Astrocyte of the cerebellum (primary cell): ENCODE results near the gene TRAPPC2.

Experiments
- DNase-seq: peaks from one replicate; pipeline ENCODE4 v3.0.0-alpha.2; 2011; ENCODE audit warnings: low read depth
- H3K4me3 ChIP-seq: 2 replicates; pipeline ENCODE4 v1.5.1; 2011; ENCODE audit warnings: mild to moderate bottlenecking, low read depth, low read length, moderate library complexity
- in situ Hi-C: cut with HindIII; loops from 2 replicates; pipeline ENCODE4 v1.10.0; 2017; ENCODE audit warnings: low sequenced_read_pairs
- TF ChIP-seq, protein P1 (sequence below): IDR thresholded peaks from 2 replicates; pipeline ENCODE4 v1.5.1; 2012; ENCODE audit warnings: low read length, low read depth, moderate library complexity, mild to moderate bottlenecking; ENCODE audit errors: missing control alignments

The TRAPPC2 gene

DNA sequence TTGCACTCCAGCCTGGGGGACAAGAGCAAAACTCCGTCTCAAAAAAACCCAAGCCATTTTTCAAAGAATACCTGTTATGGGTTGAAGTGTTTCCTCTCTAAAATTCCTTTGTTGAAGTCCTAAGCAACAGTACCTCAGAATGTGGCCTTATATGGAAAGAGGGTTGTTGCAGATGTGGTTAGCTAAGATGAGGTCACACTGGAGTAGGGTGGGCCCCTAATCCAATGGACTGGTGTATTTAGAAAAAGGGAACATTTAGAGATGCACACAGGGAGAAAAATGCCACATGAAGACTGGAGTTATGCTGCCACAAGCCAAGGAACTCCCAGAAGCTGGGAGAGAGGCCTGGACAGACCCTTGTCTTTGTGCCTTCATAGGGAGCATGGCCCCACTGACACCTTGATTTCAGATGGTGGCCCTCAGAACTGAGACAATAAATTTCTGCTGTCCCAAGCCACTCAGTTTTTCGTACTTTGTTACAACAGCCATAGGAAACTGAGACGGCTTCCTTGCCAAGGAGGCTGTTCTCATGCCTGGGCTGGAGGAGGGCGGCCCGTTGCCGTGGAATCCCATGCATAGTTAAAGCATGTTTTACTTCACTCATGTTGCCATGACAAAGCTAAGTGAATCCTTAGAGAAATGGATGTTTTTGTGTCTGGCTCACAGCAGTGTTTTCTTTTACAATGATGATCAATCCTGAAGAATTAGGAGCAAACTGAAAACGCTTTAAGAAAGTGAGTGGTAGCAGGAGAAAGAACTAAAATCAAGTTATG lies 16.5 kb downstream of the TRAPPC2 start:
- in situ Hi-C loops, result no loop called here
- TF ChIP-seq, protein P1, sequence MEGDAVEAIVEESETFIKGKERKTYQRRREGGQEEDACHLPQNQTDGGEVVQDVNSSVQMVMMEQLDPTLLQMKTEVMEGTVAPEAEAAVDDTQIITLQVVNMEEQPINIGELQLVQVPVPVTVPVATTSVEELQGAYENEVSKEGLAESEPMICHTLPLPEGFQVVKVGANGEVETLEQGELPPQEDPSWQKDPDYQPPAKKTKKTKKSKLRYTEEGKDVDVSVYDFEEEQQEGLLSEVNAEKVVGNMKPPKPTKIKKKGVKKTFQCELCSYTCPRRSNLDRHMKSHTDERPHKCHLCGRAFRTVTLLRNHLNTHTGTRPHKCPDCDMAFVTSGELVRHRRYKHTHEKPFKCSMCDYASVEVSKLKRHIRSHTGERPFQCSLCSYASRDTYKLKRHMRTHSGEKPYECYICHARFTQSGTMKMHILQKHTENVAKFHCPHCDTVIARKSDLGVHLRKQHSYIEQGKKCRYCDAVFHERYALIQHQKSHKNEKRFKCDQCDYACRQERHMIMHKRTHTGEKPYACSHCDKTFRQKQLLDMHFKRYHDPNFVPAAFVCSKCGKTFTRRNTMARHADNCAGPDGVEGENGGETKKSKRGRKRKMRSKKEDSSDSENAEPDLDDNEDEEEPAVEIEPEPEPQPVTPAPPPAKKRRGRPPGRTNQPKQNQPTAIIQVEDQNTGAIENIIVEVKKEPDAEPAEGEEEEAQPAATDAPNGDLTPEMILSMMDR, result no peak

DNA sequence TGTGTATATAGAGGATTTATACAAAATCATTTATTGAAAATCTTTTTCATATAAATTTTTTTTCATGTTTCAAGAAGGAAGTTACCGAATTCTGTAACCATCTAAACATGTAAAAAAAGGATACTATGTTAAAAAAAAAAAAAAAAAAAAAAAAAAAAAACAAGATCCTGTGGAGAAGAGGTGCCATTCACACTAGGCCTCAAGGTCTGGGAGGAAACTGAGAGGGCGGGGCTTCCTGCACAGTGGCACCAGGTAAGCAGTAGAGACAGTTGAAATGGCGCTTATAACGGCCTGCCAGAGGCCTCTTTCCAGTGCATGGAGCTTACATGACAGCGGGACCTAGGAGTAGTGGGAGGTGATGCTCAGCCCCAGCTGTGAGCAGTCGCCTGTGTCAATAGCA lies 17.5 kb downstream of the TRAPPC2 start:
- TF ChIP-seq, protein P1, result no peak
- DNase-seq, result no peak
- no peak overlapping the region for H3K4me3 ChIP-seq
- in situ Hi-C loops, result no loop called here

More for the DNA sequence above, 16.5 kb downstream of the TRAPPC2 start:
- H3K4me3 ChIP-seq, result no peak overlapping the region
- no peak for DNase-seq

DNA sequence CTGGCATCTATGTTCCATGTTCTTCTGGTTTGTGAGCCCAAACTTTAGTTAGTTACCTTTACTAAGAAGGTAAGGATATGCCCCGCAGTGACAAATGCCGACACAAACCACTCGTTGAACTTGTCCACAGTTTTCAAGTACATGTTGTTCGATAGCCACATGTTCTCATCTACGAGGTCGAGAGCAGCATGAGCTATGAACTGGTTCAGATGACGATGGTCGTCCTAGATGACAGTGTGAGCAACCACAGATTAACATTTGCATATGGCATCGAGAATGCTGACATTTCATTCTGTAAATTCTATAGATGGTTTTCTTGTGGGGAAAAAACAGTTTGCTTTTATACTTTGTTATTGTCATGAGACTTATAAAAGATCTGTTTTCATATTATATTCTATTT lies 18.0 kb downstream of the TRAPPC2 start:
- DNase-seq, result no peak
- in situ Hi-C loops, result no loop called here
- TF ChIP-seq, protein P1, result no peak

DNA sequence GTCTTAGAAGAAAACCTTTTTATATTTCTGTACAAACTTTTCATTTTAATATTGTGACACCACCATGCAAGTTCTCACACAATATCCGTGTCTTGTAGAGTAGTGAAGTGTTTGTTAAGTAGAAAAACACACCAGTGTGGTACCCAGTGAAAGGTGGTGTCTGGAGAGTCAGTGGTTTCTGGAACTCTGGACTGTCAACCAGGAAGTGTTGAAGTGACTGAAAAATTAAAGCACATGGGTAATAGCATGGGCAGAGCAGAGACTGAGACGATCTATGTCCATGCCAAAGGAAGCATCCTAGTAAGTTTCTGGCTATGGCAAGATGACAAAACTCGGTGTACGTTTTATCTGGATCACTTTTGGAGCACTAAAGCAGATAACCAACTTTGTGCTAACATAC lies 23.3 kb downstream of the TRAPPC2 start:
- no peak for DNase-seq
- in situ Hi-C loops, result no loop called here
- TF ChIP-seq, protein P1, result no peak
- H3K4me3 ChIP-seq, result no peak overlapping the region

More for the DNA sequence above, 18.0 kb downstream of the TRAPPC2 start:
- no peak overlapping the region for H3K4me3 ChIP-seq

DNA sequence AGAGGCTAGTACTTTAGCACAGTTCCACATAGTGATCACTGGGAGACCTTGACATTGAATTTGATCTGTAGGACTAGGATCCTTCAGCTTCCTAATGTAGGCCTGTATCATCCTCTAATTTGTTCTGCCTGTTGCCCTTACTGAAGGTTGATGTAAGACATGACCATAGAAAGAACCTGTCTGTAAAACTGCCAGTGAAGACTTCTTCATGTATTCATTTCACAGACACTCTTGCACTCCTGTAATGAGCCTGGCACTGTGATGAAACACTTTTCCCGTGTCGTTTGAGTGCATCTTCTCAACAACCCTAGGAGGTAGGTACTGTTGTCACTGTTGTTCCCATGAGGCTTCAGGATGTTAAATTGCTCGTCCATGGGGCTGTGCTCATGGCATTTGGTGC lies 30.8 kb downstream of the TRAPPC2 start:
- no peak for DNase-seq
- TF ChIP-seq, protein P1, result no peak
- in situ Hi-C loops, result no loop called here
- no peak overlapping the region for H3K4me3 ChIP-seq

DNA sequence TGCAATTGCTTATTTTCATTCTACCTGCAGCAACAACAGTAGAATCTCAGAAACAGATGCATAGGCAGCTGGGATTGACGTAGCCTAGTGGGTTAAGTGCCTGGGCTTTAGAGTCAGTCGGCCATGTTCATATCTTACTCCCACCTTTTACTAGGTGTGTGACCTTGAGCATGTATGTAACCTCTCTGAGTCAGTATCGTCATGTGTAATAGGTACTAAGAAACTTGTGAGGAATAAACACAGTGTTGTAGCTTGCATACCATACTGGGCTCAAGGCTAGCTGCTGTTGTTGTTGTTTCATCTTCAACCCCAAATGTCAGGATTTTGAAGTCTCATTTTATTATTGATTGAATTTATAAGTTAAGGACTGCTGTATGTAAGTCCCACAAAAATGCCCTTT lies 31.3 kb downstream of the TRAPPC2 start:
- no peak overlapping the region for H3K4me3 ChIP-seq
- TF ChIP-seq, protein P1, result no peak
- in situ Hi-C loops, result no loop called here
- DNase-seq, result no peak
